Dermis blood vessel endothelial cell (primary cell): ENCODE data around the gene CRELD2. TPM values are rescaled to one million over a fixed set of nuclear protein-coding genes. Genes with fewer than 3 reads are reported as not detected.

Experiments
- DNase-seq: peaks from one replicate; pipeline ENCODE4 v3.0.0; 2010
- total RNA-seq: library from RNA; depleted of rRNA; stranded (reverse); fragments of >200 nt; gene quantifications from 2 replicates; pipeline ENCODE4 v1.2.3, GENCODE V29; 2014

CRELD2 gene
- total RNA-seq, 1 donor from 2014 or later = 77.4 TPM

- DNase-seq = no peak
Observed at GRCh38 chr22:49968831-49969661, 50.6 kb downstream of the CRELD2 start.

GRCh38 chr22:49969751-49970527 lies 51.5 kb downstream of the CRELD2 start:
- DNase-seq = no peak

GRCh38 chr22:49970528-49971231 lies 52.2 kb downstream of the CRELD2 start:
- peak; percentile 97 for DNase-seq

- peak; percentile 31 for DNase-seq
Observed at GRCh38 chr22:49971232-49972162, 53.1 kb downstream of the CRELD2 start.

- no peak for DNase-seq
Observed at GRCh38 chr22:49972163-49973017, 54.0 kb downstream of the CRELD2 start.

- DNase-seq = no peak
Observed at GRCh38 chr22:49973018-49973961, 54.9 kb downstream of the CRELD2 start.

- no peak for DNase-seq
Observed at GRCh38 chr22:49975543-49976389, 57.3 kb downstream of the CRELD2 start.

- DNase-seq = no peak
Observed at GRCh38 chr22:49976439-49977175, 58.2 kb downstream of the CRELD2 start.

Other genes with a start within 250 kb of the CRELD2 start
- gene BRD1, start 90.8 kb upstream of the CRELD2 start, total RNA-seq = 34.2 and 39.0 TPM in 2 replicates
- gene ZBED4, start 64.8 kb upstream of the CRELD2 start, total RNA-seq = 16.7 and 21.9 TPM in 2 replicates
- gene ALG12, start 196 bp upstream of the CRELD2 start, total RNA-seq = 14.6 and 24.7 TPM in 2 replicates
- gene PIM3, start 42.1 kb downstream of the CRELD2 start, total RNA-seq = 463 and 464 TPM in 2 replicates
- 0.05 and 0.17 TPM in 2 replicates for gene IL17REL, start 94.1 kb downstream of the CRELD2 start, total RNA-seq
- not detected in 2 replicates for gene TTLL8, start 139.7 kb downstream of the CRELD2 start, total RNA-seq
- gene MLC1, start 166.8 kb downstream of the CRELD2 start, total RNA-seq = not detected in 2 replicates
- 19.4 and 35.1 TPM in 2 replicates for gene MOV10L1, start 171.4 kb downstream of the CRELD2 start, total RNA-seq